Epithelial cell of proximal tubule (primary cell): ENCODE data around the gene ASPM. TPM values are rescaled to one million over a fixed set of nuclear protein-coding genes. Genes with fewer than 3 reads are reported as not detected.
A peak's percentile ranks its signal among the peaks of the same experiment; 100 is the strongest.

Experiments used
- DNase-seq: peaks from one replicate; pipeline ENCODE4 v3.0.0-alpha.2; 2011; ENCODE audit warnings: low read depth
- H3K4me3 ChIP-seq: 2 replicates; pipeline ENCODE4 v1.5.1; 2011; ENCODE audit warnings: low read depth, mild to moderate bottlenecking, low read length
- CTCF ChIP-seq: conservative IDR thresholded peaks from 2 replicates; pipeline ENCODE4 v1.5.1; 2012; ENCODE audit warnings: low read depth, mild to moderate bottlenecking, low read length
- total RNA-seq: library from RNA; depleted of rRNA; stranded (reverse); fragments of >200 nt; gene quantifications from 2 replicates; pipeline ENCODE4 v1.2.3, GENCODE V29; 2015

ASPM gene
- total RNA-seq, 1 donor from 2014 or later = 39.6 TPM

GRCh38 chr1:197066719-197067456, 79.6 kb downstream of the ASPM start, which contains the start of gene F13B:
Gene F13B (minus strand): TSS chr1:197067260. CDS start chr1:197067223, 37 bp downstream.
- no peak for DNase-seq
- no peak within 1 kb of the TSS for H3K4me3 ChIP-seq
- TF ChIP-seq CTCF = peak; percentile 9

GRCh38 chr1:197066277-197066676, 80.2 kb downstream of the ASPM start:
- no peak overlapping the region for H3K4me3 ChIP-seq
- no peak for TF ChIP-seq CTCF
- DNase-seq = no peak

- H3K4me3 ChIP-seq = no peak overlapping the region
- DNase-seq = no peak
- no peak for TF ChIP-seq CTCF
Measured at GRCh38 chr1:197065559-197065958, 80.9 kb downstream of the ASPM start.

- H3K4me3 ChIP-seq = no peak overlapping the region
- DNase-seq = no peak
- no peak for TF ChIP-seq CTCF
Measured at GRCh38 chr1:197063212-197063611, 83.3 kb downstream of the ASPM start.

- no peak overlapping the region for H3K4me3 ChIP-seq
- no peak for DNase-seq
- TF ChIP-seq CTCF = no peak
Measured at GRCh38 chr1:197062692-197063091, 83.8 kb downstream of the ASPM start.

- no peak for DNase-seq
- no peak overlapping the region for H3K4me3 ChIP-seq
- TF ChIP-seq CTCF = no peak
Measured at GRCh38 chr1:197049100-197049499, 97.4 kb downstream of the ASPM start.

GRCh38 chr1:197042676-197043341, 103.7 kb downstream of the ASPM start:
- H3K4me3 ChIP-seq = no peak overlapping the region
- TF ChIP-seq CTCF = no peak
- no peak for DNase-seq
